HG02763 (cell line): ENCODE measurements around the gene ELOVL5.
"Not testable (repeated sequence)": the region's sequence is repeated elsewhere in the genome, so short reads cannot be mapped to it uniquely, and the experiment has no call there.

Experiments used
- ATAC-seq: cut with Tn5 transposase; IDR thresholded peaks from one replicate; pipeline ENCODE4 v1.9.1; 2021; ENCODE audit warnings: mild to moderate bottlenecking, moderate library complexity; ENCODE audit not compliant: unreplicated experiment

The ELOVL5 gene

GRCh38 chr6:53309059-53309900 is 39.5 kb downstream of the ELOVL5 start:
- ATAC-seq = peak; percentile 78

- peak; percentile 38 for ATAC-seq
Measured at GRCh38 chr6:53306819-53307347, 41.9 kb downstream of the ELOVL5 start.

GRCh38 chr6:53306217-53306616 is 42.5 kb downstream of the ELOVL5 start:
- ATAC-seq = not testable (repeated sequence)

GRCh38 chr6:53305506-53306005 is 43.2 kb downstream of the ELOVL5 start:
- ATAC-seq = not testable (repeated sequence)

GRCh38 chr6:53304953-53305352 is 43.8 kb downstream of the ELOVL5 start:
- ATAC-seq = not testable (repeated sequence)

GRCh38 chr6:53302678-53303360 is 45.9 kb downstream of the ELOVL5 start:
- no peak for ATAC-seq

- ATAC-seq = no peak
Measured at GRCh38 chr6:53301801-53302537, 46.8 kb downstream of the ELOVL5 start.

- no peak for ATAC-seq
Measured at GRCh38 chr6:53300656-53301551, 47.8 kb downstream of the ELOVL5 start.

- ATAC-seq = no peak
Measured at GRCh38 chr6:53299331-53300005, 49.3 kb downstream of the ELOVL5 start.

- no peak for ATAC-seq
Measured at GRCh38 chr6:53297004-53297403, 51.7 kb downstream of the ELOVL5 start.

- ATAC-seq = no peak
Measured at GRCh38 chr6:53295176-53295575, 53.6 kb downstream of the ELOVL5 start.

GRCh38 chr6:53294611-53295010 is 54.1 kb downstream of the ELOVL5 start:
- ATAC-seq = no peak

- no peak for ATAC-seq
Measured at GRCh38 chr6:53294095-53294494, 54.7 kb downstream of the ELOVL5 start.

- no peak for ATAC-seq
Measured at GRCh38 chr6:53293691-53294090, 55.1 kb downstream of the ELOVL5 start.

GRCh38 chr6:53290537-53291510 is 57.9 kb downstream of the ELOVL5 start:
- ATAC-seq = no peak

- ATAC-seq = no peak
Measured at GRCh38 chr6:53287336-53288225, 61.2 kb downstream of the ELOVL5 start.

- peak; percentile 55 for ATAC-seq
Measured at GRCh38 chr6:53284901-53285300, 63.8 kb downstream of the ELOVL5 start.
